Caco-2 (cell line): Measurements from ENCODE around the gene TMA16. TPM values are rescaled to one million over a fixed set of nuclear protein-coding genes. Genes with fewer than 3 reads are reported as not detected.
"Not testable (repeated sequence)": the region's sequence is repeated elsewhere in the genome, so short reads cannot be mapped to it uniquely, and the experiment has no call there.

Source experiments
- Bru-seq: library from RNA; stranded (reverse); fragments of 400-500 nt; gene quantifications from one replicate; lab custom pipeline; 2021; lab: Mats Ljungman, UMichigan
- BruChase-seq, 2 experiments: library from RNA; stranded (reverse); fragments of 400-500 nt; gene quantifications; one replicate each; lab custom pipeline; 2021; lab: Mats Ljungman, UMichigan
- BruUV-seq: library from RNA; stranded (reverse); fragments of 400-500 nt; replicated peaks from 2 replicates; lab custom pipeline; 2021; lab: Mats Ljungman, UMichigan
- CTCF ChIA-PET: fragments of 300-600 bp; sonication (Branson Sonifier 250); formaldehyde crosslinking; loops from one replicate; lab custom pipeline; 2022; ENCODE audit warnings: antibody characterized with exemption; lab: Charles Lee
- POLR2A ChIA-PET: fragments of 300-600 bp; sonication (Branson Sonifier 250); formaldehyde crosslinking; loops from one replicate; lab custom pipeline; 2022; ENCODE audit warnings: antibody characterized with exemption; lab: Charles Lee
- DNase-seq, 2 experiments: peaks; one replicate each; pipeline versions ENCODE4 v3.0.0 to v3.0.0-alpha.2; 2020 to 2022
- H3K27me3 ChIP-seq: replicated peaks from 2 replicates; pipeline ENCODE4 v1.6.0; 2011; ENCODE audit warnings: low read length; ENCODE audit not compliant: control insufficient read depth, insufficient read depth
- H3K36me3 ChIP-seq: 2 replicates; pipeline ENCODE4 v1.5.1; 2011; ENCODE audit warnings: low read length; ENCODE audit not compliant: control insufficient read depth, insufficient read depth
- H3K4me1 ChIP-seq: fragments of 250-450 bp; sonication (Bioruptor Pico); 2 replicates; pipeline ENCODE4 v1.5.1; 2020; ENCODE audit warnings: mild to moderate bottlenecking
- H3K4me3 ChIP-seq: 2 replicates; pipeline ENCODE4 v1.5.1; 2011; ENCODE audit warnings: low read depth, mild to moderate bottlenecking, control low read depth, low read length
- H3K9me3 ChIP-seq: fragments of 250-450 bp; sonication (Bioruptor Pico); 2 replicates; pipeline ENCODE4 v1.5.1; 2020; ENCODE audit warnings: mild to moderate bottlenecking, moderate library complexity
- H3K27ac Mint-ChIP-seq: one replicate; pipeline ENCODE4 v1.8.0; 2022; ENCODE audit warnings: mixed read lengths; ENCODE audit not compliant: unreplicated experiment
- H3K27me3 Mint-ChIP-seq: one replicate; pipeline ENCODE4 v1.8.0; 2022; ENCODE audit warnings: mixed read lengths; ENCODE audit not compliant: insufficient read depth, unreplicated experiment
- H3K36me3 Mint-ChIP-seq: one replicate; pipeline ENCODE4 v1.8.0; 2022; ENCODE audit warnings: mild to moderate bottlenecking, mixed read lengths; ENCODE audit not compliant: insufficient read depth, unreplicated experiment
- H3K4me1 Mint-ChIP-seq: one replicate; pipeline ENCODE4 v1.8.0; 2022; ENCODE audit warnings: low read depth, mixed read lengths; ENCODE audit not compliant: unreplicated experiment
- H3K4me3 Mint-ChIP-seq: one replicate; pipeline ENCODE4 v1.8.0; 2022; ENCODE audit warnings: mild to moderate bottlenecking, moderate library complexity, mixed read lengths; ENCODE audit not compliant: unreplicated experiment
- H3K9me3 Mint-ChIP-seq: one replicate; pipeline ENCODE4 v1.8.0; 2022; ENCODE audit warnings: mixed read lengths; ENCODE audit not compliant: unreplicated experiment
- CTCF ChIP-seq, 2 experiments: fragments of 200-600 bp in 1 of 2; IDR thresholded peaks; 1 replicate in 1 of 2; 2 replicates in 1 of 2; pipeline versions ENCODE4 v1.5.1 to v1.8.0; 2011 to 2022; ENCODE audit warnings: antibody characterized with exemption in 1 of 2, control low read depth in 1 of 2, inconsistent platforms in 1 of 2, low read depth in 1 of 2, low read length in 1 of 2, mild to moderate bottlenecking in 1 of 2, moderate library complexity in 1 of 2; ENCODE audit not compliant: insufficient read depth in 1 of 2, severe bottlenecking in 1 of 2, unreplicated experiment in 1 of 2
- intact Hi-C: fragments of 100-400 bp; cut with micrococcal nuclease; formaldehyde crosslinking; loops from one replicate; pipeline ENCODE4 v1.10.0; 2022; ENCODE audit not compliant: unreplicated experiment
- long read RNA-seq: library from polyadenylated mRNA; stranded (forward); transcript quantifications from one replicate; pipeline ENCODE4 v2.0.0, GENCODE V29; 2022
- total RNA-seq: library from RNA; stranded (reverse); gene quantifications from 2 replicates; pipeline ENCODE4 v1.2.3, GENCODE V29; 2022

TMA16 gene
- total RNA-seq (23.7 and 31.1 TPM in 2 replicates), Bru-seq, nascent RNA (percentile 89 among the genes with signal in this experiment), BruChase-seq, experiment 1, labeled RNA remaining after a 2-hour chase (percentile 80 among the genes with signal in this experiment), BruChase-seq, experiment 2, labeled RNA remaining after a 6-hour chase (percentile 71 among the genes with signal in this experiment)
- long read RNA-seq, transcript TMA16-201 (7 exons, 1,978 nt): major isoform, 31 of 40 reads
- long read RNA-seq, partial matches to known transcripts: 1 of 40 reads
- long read RNA-seq, other reads (novel, unspliced or antisense): 5 of 40 reads

DNA sequence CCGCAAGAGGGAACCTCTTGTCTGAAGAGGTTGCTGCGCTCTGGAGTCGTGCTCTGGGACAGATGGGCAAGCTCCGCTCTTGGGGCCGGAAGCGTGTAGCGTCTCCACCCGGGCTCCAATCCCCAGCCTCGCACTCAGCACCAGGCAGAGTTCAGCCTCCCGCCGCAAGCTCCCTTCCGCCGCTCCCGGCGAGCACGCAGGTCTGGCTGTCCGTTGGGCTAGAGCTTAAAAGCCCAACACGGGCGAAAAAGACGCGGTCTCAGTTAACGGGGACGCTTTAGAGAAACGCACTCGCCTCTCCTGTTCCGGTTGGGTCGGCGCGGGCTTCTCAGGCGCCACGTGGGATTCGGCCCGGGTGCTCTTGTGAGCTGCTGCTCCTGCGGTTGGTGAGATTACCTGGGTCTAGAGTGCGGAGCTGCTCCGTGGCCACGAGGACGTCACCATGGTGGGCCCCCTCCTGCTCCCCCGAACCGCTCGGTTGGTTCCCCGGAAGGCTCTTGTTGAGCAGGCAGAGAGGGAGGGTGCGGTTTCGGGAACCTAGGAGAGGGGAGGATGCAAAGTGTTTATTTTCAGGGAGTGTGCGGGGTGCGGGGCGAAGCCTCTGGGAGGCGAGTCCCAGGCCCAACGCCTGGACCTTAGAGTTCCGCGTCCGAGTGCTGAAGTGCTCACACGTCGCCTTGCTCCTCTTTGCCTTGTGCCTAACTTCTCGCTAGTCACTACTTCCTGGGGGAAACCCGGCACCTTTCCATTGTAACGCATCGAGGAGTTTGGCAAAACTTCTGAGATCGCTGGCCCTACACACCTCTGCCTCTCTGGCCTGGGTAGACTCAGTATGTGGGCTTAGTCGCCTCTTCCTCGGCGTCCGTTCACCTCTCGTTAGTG lies at the start of gene TMA16:
Gene TMA16, plus strand, starts transcription at position 331 of the 882 bp plus-strand sequence. Its CDS starts 112 bp downstream, at position 443.
- BruUV-seq: TSS peak; percentile 59
- Mint-ChIP-seq H3K27me3 (peaks cover 3% of the 10 kb centered on the region), H3K27ac (peak within 1 kb of the TSS; percentile 99), H3K36me3 (peaks cover 12% of the 10 kb centered on the region), H3K9me3 (no peaks in the 10 kb centered on the region), H3K4me1 (peaks cover 5% of the 10 kb centered on the region), H3K4me3 (peak within 1 kb of the TSS; percentile 90)
- DNase-seq: peak; percentile 90 to 91
- ChIA-PET POLR2A (interaction anchor here (0.7 to 1.0 kb wide), 3 partner anchors 12 to 56 kb away, joined by 3 to 7 read pairs (median 5); no protein-coding TSS in a partner anchor), CTCF (interaction anchor here (0.6 to 2.1 kb wide), 5 partner anchors 49 to 155 kb away, joined by 3 to 10 read pairs (median 3); no protein-coding TSS in a partner anchor)
- no peak for TF ChIP-seq CTCF (IDR thresholded peaks at IDR 0.05; ENCODE audit: insufficient read depth in 1 of 2, low read depth in 1 of 2, low read length in 1 of 2, severe bottlenecking in 1 of 2, unreplicated experiment in 1 of 2)
- H3K36me3 ChIP-seq: no peaks in the 10 kb centered on the region
- peak within 1 kb of the TSS; percentile 64 for H3K4me3 ChIP-seq
- 0 out of 2 replicates have a peak, but pooled peaks cover 3% of the 10 kb centered on the region for H3K4me1 ChIP-seq
- H3K9me3 ChIP-seq: no peaks in the 10 kb centered on the region
- intact Hi-C loops: loop anchor here (5.0 kb wide), 2 partner anchors 327 to 1253 kb away; partner anchors contain the start of gene NAF1
- no peaks in the 10 kb centered on the region for H3K27me3 ChIP-seq

GRCh38 chr4:163447023-163447422 lies 47.5 kb upstream of the TMA16 start:
- H3K4me1 ChIP-seq, H3K27me3 ChIP-seq, H3K27me3 Mint-ChIP-seq, H3K27ac Mint-ChIP-seq, DNase-seq, intact Hi-C loops, BruUV-seq, H3K36me3 ChIP-seq, H3K9me3 ChIP-seq, H3K4me3 Mint-ChIP-seq, H3K4me1 Mint-ChIP-seq, H3K9me3 Mint-ChIP-seq, CTCF ChIA-PET, POLR2A ChIA-PET, H3K4me3 ChIP-seq, H3K36me3 Mint-ChIP-seq: not testable (repeated sequence)

DNA sequence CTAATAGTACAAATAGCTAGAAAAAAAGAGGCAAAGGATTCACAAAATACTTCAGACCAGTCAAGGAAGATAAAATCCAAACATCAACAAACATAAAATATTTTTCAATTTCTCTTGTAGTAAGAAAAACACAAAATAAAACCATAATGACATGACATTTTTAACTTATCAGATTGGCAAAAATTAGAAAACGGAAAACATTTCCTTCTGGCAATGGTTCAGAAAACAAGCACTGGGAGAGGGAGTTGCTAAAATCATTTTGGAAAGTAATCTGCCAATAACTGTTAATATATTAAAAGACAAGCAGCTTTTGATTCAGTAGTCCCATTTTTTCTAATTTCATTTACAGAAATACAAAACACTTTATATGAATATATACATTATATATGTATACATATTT lies 47.0 kb upstream of the TMA16 start:
- Mint-ChIP-seq H3K4me1 (no peaks in the 10 kb centered on the region), H3K4me3 (no peak overlapping the region), H3K27ac (no peak overlapping the region), H3K27me3 (peaks cover 7% of the 10 kb centered on the region), H3K9me3 (no peaks in the 10 kb centered on the region), H3K36me3 (no peaks in the 10 kb centered on the region)
- Histone ChIP-seq H3K9me3 (no peaks in the 10 kb centered on the region), H3K36me3 (no peaks in the 10 kb centered on the region), H3K27me3 (no peaks in the 10 kb centered on the region), H3K4me1 (no peaks in the 10 kb centered on the region), H3K4me3 (no peak overlapping the region)
- DNase-seq: no peak
- POLR2A ChIA-PET: no interaction called here
- no peak for TF ChIP-seq CTCF (IDR thresholded peaks at IDR 0.05; ENCODE audit: insufficient read depth in 1 of 2, low read depth in 1 of 2, low read length in 1 of 2, severe bottlenecking in 1 of 2, unreplicated experiment in 1 of 2)
- intact Hi-C loops: no loop called here
- CTCF ChIA-PET: no interaction called here
- BruUV-seq: no TSS peak
